ENCODE measurements around the gene MUC5B.
A peak's percentile ranks its signal among the peaks of the same experiment; 100 is the strongest.
"Not testable (repeated sequence)": the region's sequence is repeated elsewhere in the genome, so short reads cannot be mapped to it uniquely, and the experiment has no call there.

The MUC5B gene

GRCh38 chr11:1262172-1263006 is 39.5 kb downstream of the MUC5B start:
- peak; percentile 29 to 97 (median 86) for DNase-seq

GRCh38 chr11:1263010-1263409 is 40.1 kb downstream of the MUC5B start:
- DNase-seq, result no peak

- peak in 2 of 51 donors; percentile 11 to 40 for DNase-seq
Observed at GRCh38 chr11:1264444-1264843, 41.6 kb downstream of the MUC5B start.

GRCh38 chr11:1265480-1265879 is 42.6 kb downstream of the MUC5B start:
- DNase-seq, result not testable (repeated sequence)

- not testable (repeated sequence) for DNase-seq
Observed at GRCh38 chr11:1266976-1267375, 44.1 kb downstream of the MUC5B start.

GRCh38 chr11:1267441-1268100 is 44.7 kb downstream of the MUC5B start:
- DNase-seq, result peak in 6 of 51 donors; percentile 2 to 40 (median 13)

- DNase-seq, result peak in 10 of 51 donors; percentile 11 to 51 (median 24)
Observed at GRCh38 chr11:1269957-1270356, 47.1 kb downstream of the MUC5B start.

GRCh38 chr11:1270476-1270875 is 47.6 kb downstream of the MUC5B start:
- no peak for DNase-seq

- DNase-seq, result peak in 1 of 51 donors; percentile 11
Observed at GRCh38 chr11:1271002-1271401, 48.1 kb downstream of the MUC5B start.

- no peak for DNase-seq
Observed at GRCh38 chr11:1271406-1271805, 48.5 kb downstream of the MUC5B start.

GRCh38 chr11:1271927-1272326 is 49.1 kb downstream of the MUC5B start:
- DNase-seq, result no peak

- no peak for DNase-seq
Observed at GRCh38 chr11:1272531-1272930, 49.7 kb downstream of the MUC5B start.

- DNase-seq, result no peak
Observed at GRCh38 chr11:1274501-1274900, 51.6 kb downstream of the MUC5B start.

- no peak for DNase-seq
Observed at GRCh38 chr11:1275021-1275420, 52.2 kb downstream of the MUC5B start.

- peak in 9 of 51 donors; percentile 31 to 53 (median 43) for DNase-seq
Observed at GRCh38 chr11:1276041-1276790, 53.4 kb downstream of the MUC5B start.

- no peak for DNase-seq
Observed at GRCh38 chr11:1276866-1277615, 54.2 kb downstream of the MUC5B start.

GRCh38 chr11:1277936-1278512 is 55.2 kb downstream of the MUC5B start:
- no peak for DNase-seq

- no peak for DNase-seq
Observed at GRCh38 chr11:1278766-1279673, 56.2 kb downstream of the MUC5B start.

GRCh38 chr11:1279674-1280055 is 56.8 kb downstream of the MUC5B start:
- no peak for DNase-seq
